ENCODE results near the gene FEM1B.

Gene FEM1B

GRCh38 chr15:68284616-68285258, 7.2 kb downstream of the FEM1B start:
- DNase-seq (ENCODE audit: low read depth, low spot score), result no peak

GRCh38 chr15:68285259-68285980, 7.9 kb downstream of the FEM1B start:
- no peak for DNase-seq (ENCODE audit: low read depth, low spot score)

GRCh38 chr15:68286256-68286655, 8.7 kb downstream of the FEM1B start:
- no peak for DNase-seq (ENCODE audit: low read depth, low spot score)

GRCh38 chr15:68289057-68289456, 11.5 kb downstream of the FEM1B start:
- DNase-seq (ENCODE audit: low read depth, low spot score), result no peak

- no peak for DNase-seq (ENCODE audit: low read depth, low spot score)
These were observed 12.2 kb downstream of the FEM1B start for GRCh38 chr15:68289621-68290352.

GRCh38 chr15:68290715-68291114, 13.2 kb downstream of the FEM1B start:
- no peak for DNase-seq (ENCODE audit: low read depth, low spot score)

- DNase-seq (ENCODE audit: low read depth, low spot score), result no peak
These were observed 14.7 kb downstream of the FEM1B start for GRCh38 chr15:68292157-68292781.

- DNase-seq (ENCODE audit: low read depth, low spot score), result no peak
These were observed 15.4 kb downstream of the FEM1B start for GRCh38 chr15:68292967-68293366.

- no peak for DNase-seq (ENCODE audit: low read depth, low spot score)
These were observed 17.7 kb downstream of the FEM1B start for GRCh38 chr15:68295014-68295805.

- no peak for DNase-seq (ENCODE audit: low read depth, low spot score)
These were observed 20.8 kb downstream of the FEM1B start for GRCh38 chr15:68298336-68298735.

GRCh38 chr15:68298882-68299381, 21.4 kb downstream of the FEM1B start:
- no peak for DNase-seq (ENCODE audit: low read depth, low spot score)

- no peak for DNase-seq (ENCODE audit: low read depth, low spot score)
These were observed 21.9 kb downstream of the FEM1B start for GRCh38 chr15:68299436-68299835.

GRCh38 chr15:68300115-68300940, 22.8 kb downstream of the FEM1B start:
- DNase-seq (ENCODE audit: low read depth, low spot score), result no peak

GRCh38 chr15:68301301-68301700, 23.8 kb downstream of the FEM1B start:
- DNase-seq (ENCODE audit: low read depth, low spot score), result no peak

GRCh38 chr15:68302729-68303128, 25.2 kb downstream of the FEM1B start:
- DNase-seq (ENCODE audit: low read depth, low spot score), result no peak

GRCh38 chr15:68303134-68303533, 25.6 kb downstream of the FEM1B start:
- no peak for DNase-seq (ENCODE audit: low read depth, low spot score)

- DNase-seq (ENCODE audit: low read depth, low spot score), result no peak
These were observed 26.3 kb downstream of the FEM1B start for GRCh38 chr15:68303560-68304436.

- peak; percentile 72 for DNase-seq (ENCODE audit: low read depth, low spot score)
These were observed 27.2 kb downstream of the FEM1B start for GRCh38 chr15:68304589-68305337.

Measured in ELF-1 (cell line).